HCT116 (cell line): ENCODE measurements around the gene RPH3AL. TPM values are rescaled to one million over a fixed set of nuclear protein-coding genes. Genes with fewer than 3 reads are reported as not detected.

Experiments
- ATAC-seq: fragments of 200-7000 bp; cut with Tn5 transposase; 2 replicates; pipeline ENCODE4 v1.9.1; 2020; ENCODE audit warnings: mild to moderate bottlenecking, moderate library complexity
- BruUV-seq: library from RNA; stranded (reverse); fragments of 400-500 nt; replicated peaks from 2 replicates; lab custom pipeline; 2021; lab: Mats Ljungman, UMichigan
- CTCF ChIA-PET: fragments of 300-600 bp; sonication (Branson Sonifier 250); formaldehyde crosslinking; loops from one replicate; lab custom pipeline; 2021; ENCODE audit warnings: antibody characterized with exemption; lab: Charles Lee
- POLR2A ChIA-PET: fragments of 300-600, 350-600 bp; sonication (Branson Sonifier 250); formaldehyde crosslinking; loops from one replicate; lab custom pipeline; 2021; ENCODE audit warnings: antibody characterized with exemption; lab: Charles Lee
- RAD21 ChIA-PET, 2 experiments: fragments of 300-600 bp; sonication (Branson Sonifier 250); formaldehyde crosslinking; loops; one replicate each; lab custom pipeline; 2023; ENCODE audit warnings: low total read pairs in 2 of 2; ENCODE audit not compliant: uncharacterized antibody in 2 of 2, unreplicated experiment in 2 of 2, low non-redundant PET in 1 of 2; lab: Charles Lee
- DNase-seq: peaks from one replicate; pipeline ENCODE4 v3.0.0-alpha.2; 2010; ENCODE audit warnings: low read depth, low spot score
- H2AFZ ChIP-seq: fragments of 200-600 bp; shearing (Covaris generic), sonication (generic); 2 replicates; pipeline ENCODE4 v1.6.1; 2017; ENCODE audit warnings: low read depth, mixed run types, mixed read lengths, antibody characterized with exemption, low read length; ENCODE audit not compliant: poor library complexity, severe bottlenecking
- H3K27ac ChIP-seq: 2 replicates; pipeline ENCODE4 v1.5.1; 2012; ENCODE audit warnings: low read depth, low read length
- H3K27me3 ChIP-seq: fragments of 200-600 bp; sonication (generic); 2 replicates; pipeline ENCODE4 v1.6.1; 2016; ENCODE audit warnings: mixed run types, low read length, mixed read lengths; ENCODE audit not compliant: insufficient read depth
- H3K36me3 ChIP-seq, 2 experiments: fragments of 200-500 bp in 1 of 2; fragments of 200-600 bp in 1 of 2; sonication (Bioruptor generic) in 1 of 2; sonication (generic) in 1 of 2; 2 replicates each; pipeline versions ENCODE4 v1.5.1 to v1.6.1; 2014 to 2016; ENCODE audit warnings: low read length in 2 of 2, inconsistent platforms in 1 of 2, mixed read lengths in 1 of 2, mixed run types in 1 of 2; ENCODE audit not compliant: insufficient read depth in 2 of 2, control insufficient read depth in 1 of 2
- H3K4me1 ChIP-seq, 2 experiments: fragments of 200-600 bp in 1 of 2; sonication (generic) in 1 of 2; 2 replicates each; pipeline versions ENCODE4 v1.5.1 to v1.6.1; 2012 to 2017; ENCODE audit warnings: low read length in 2 of 2, inconsistent platforms in 1 of 2, mild to moderate bottlenecking in 1 of 2, mixed read lengths in 1 of 2, mixed run types in 1 of 2, moderate library complexity in 1 of 2; ENCODE audit not compliant: insufficient read depth in 2 of 2, control insufficient read depth in 1 of 2
- H3K4me2 ChIP-seq: fragments of 200-600 bp; sonication (generic); 2 replicates; pipeline ENCODE4 v1.6.1; 2017; ENCODE audit warnings: mixed run types, low read length, mixed read lengths
- H3K4me3 ChIP-seq, 2 experiments: fragments of 200-600 bp in 1 of 2; sonication (generic) in 1 of 2; replicated peaks in 1 of 2; 2 replicates each; pipeline ENCODE4 v1.5.1; 2011 to 2016; ENCODE audit warnings: low read length in 2 of 2, control low read depth in 1 of 2, low read depth in 1 of 2, mild to moderate bottlenecking in 1 of 2, mixed read lengths in 1 of 2, mixed run types in 1 of 2
- H3K79me2 ChIP-seq: fragments of 200-600 bp; sonication (generic); 2 replicates; pipeline ENCODE4 v1.6.1; 2017; ENCODE audit warnings: mild to moderate bottlenecking, mixed run types, low read length, moderate library complexity, mixed read lengths; ENCODE audit not compliant: insufficient read depth
- H3K9ac ChIP-seq: fragments of 200-600 bp; sonication (generic); 2 replicates; pipeline ENCODE4 v1.6.1; 2016; ENCODE audit warnings: low read length, mixed read lengths
- H3K9me2 ChIP-seq: fragments of 200-600 bp; sonication (generic), shearing (Covaris generic); 2 replicates; pipeline ENCODE4 v1.6.1; 2017; ENCODE audit warnings: mixed run types, mild to moderate bottlenecking, moderate library complexity; ENCODE audit not compliant: insufficient read depth
- H3K9me3 ChIP-seq, 2 experiments: fragments of 200-500 bp in 1 of 2; fragments of 200-600 bp in 1 of 2; sonication (Bioruptor generic) in 1 of 2; sonication (generic) in 1 of 2; 2 replicates each; pipeline ENCODE4 v1.6.1; 2014 to 2017; ENCODE audit warnings: low read length in 2 of 2, mixed read lengths in 2 of 2, inconsistent platforms in 1 of 2, low read depth in 1 of 2, mild to moderate bottlenecking in 1 of 2, mixed run types in 1 of 2, moderate library complexity in 1 of 2; ENCODE audit not compliant: control insufficient read depth in 1 of 2, insufficient read depth in 1 of 2
- H4K20me1 ChIP-seq: fragments of 200-600 bp; sonication (generic), shearing (Covaris generic); 2 replicates; pipeline ENCODE4 v1.6.1; 2017; ENCODE audit warnings: mixed run types, mild to moderate bottlenecking, moderate library complexity; ENCODE audit not compliant: insufficient read depth
- CTCF ChIP-seq, 3 experiments: fragments of 200-600 bp in 1 of 3; sonication (generic) in 1 of 3; IDR thresholded peaks in 2 of 3; conservative IDR thresholded peaks in 1 of 3; 2 replicates each; pipeline ENCODE4 v1.5.1; 2012 to 2017; ENCODE audit warnings: low read depth in 2 of 3, low read length in 2 of 3, antibody characterized with exemption in 1 of 3, borderline replicate concordance in 1 of 3, control low read depth in 1 of 3, mild to moderate bottlenecking in 1 of 3, mixed read lengths in 1 of 3, mixed run types in 1 of 3, moderate library complexity in 1 of 3; ENCODE audit not compliant: insufficient read depth in 1 of 3
- EZH2phosphoT487 ChIP-seq: fragments of 200-600 bp; IDR thresholded peaks from 2 replicates; pipeline ENCODE4 v1.6.1; 2018; ENCODE audit warnings: antibody characterized with exemption, borderline replicate concordance
- POLR2A ChIP-seq: IDR thresholded peaks from 2 replicates; pipeline ENCODE4 v1.7.0; 2011; ENCODE audit warnings: borderline replicate concordance; ENCODE audit not compliant: insufficient read depth, insufficient read length; ENCODE audit errors: extremely low read depth
- POLR2AphosphoS5 ChIP-seq: IDR thresholded peaks from 2 replicates; pipeline ENCODE4 v1.6.1; 2011; ENCODE audit warnings: mild to moderate bottlenecking, low read depth, low read length, moderate library complexity
- RAD21 ChIP-seq: IDR thresholded peaks from 2 replicates; pipeline ENCODE4 v1.6.1; 2012; ENCODE audit warnings: low read depth, mild to moderate bottlenecking
- TCF7L2 ChIP-seq: IDR thresholded peaks from 2 replicates; pipeline ENCODE4 v1.7.0; 2011; ENCODE audit warnings: borderline replicate concordance, inconsistent platforms; ENCODE audit not compliant: insufficient read depth, insufficient read length; ENCODE audit errors: extremely low read depth
- ZFX ChIP-seq: fragments of 450-650 bp; IDR thresholded peaks from 2 replicates; pipeline ENCODE4 v1.6.1; 2017
- ZNF274 ChIP-seq: fragments of 200-500 bp; sonication (Bioruptor generic); IDR thresholded peaks from 2 replicates; pipeline ENCODE4 v1.6.1; 2014; ENCODE audit warnings: mild to moderate bottlenecking, low read depth, low read length, inconsistent platforms
- intact Hi-C: fragments of 100-400 bp; cut with micrococcal nuclease; formaldehyde crosslinking; loops from 2 replicates; pipeline ENCODE4 v1.10.0; 2022
- total RNA-seq: library from RNA; stranded (reverse); gene quantifications from one replicate; pipeline ENCODE4 v1.2.1, GENCODE V29; 2021; ENCODE audit not compliant: unreplicated experiment
- TF ChIP-seq, protein P1 (sequence below): IDR thresholded peaks from 2 replicates; pipeline ENCODE4 v1.6.1; 2012
- TF ChIP-seq, protein P2 (sequence below): IDR thresholded peaks from 2 replicates; pipeline ENCODE4 v1.6.1; 2012

The RPH3AL gene
- total RNA-seq, 1 experiment from 2014 or later: 17.0 TPM

- no peaks in the 10 kb centered on the region for H3K9me2 ChIP-seq
- H3K9me3 ChIP-seq: no peaks in the 10 kb centered on the region
- CTCF ChIA-PET: no interaction called here
- ATAC-seq (no peak), DNase-seq (no peak)
- H3K79me2 ChIP-seq: no peaks in the 10 kb centered on the region
- H3K4me3 ChIP-seq: no peak overlapping the region
- H4K20me1 ChIP-seq: no peaks in the 10 kb centered on the region
- H3K36me3 ChIP-seq: no peaks in the 10 kb centered on the region
- H3K27ac ChIP-seq: no peak overlapping the region
- no peak overlapping the region for H3K9ac ChIP-seq
- no peaks in the 10 kb centered on the region for H3K27me3 ChIP-seq
- RAD21 ChIA-PET: no interaction called here
- POLR2A ChIA-PET: no interaction called here
- BruUV-seq: no TSS peak
- TF ChIP-seq POLR2A (no peak), ZFX (no peak), CTCF (IDR thresholded peaks at IDR 0.05 in 2 of 3, conservative IDR thresholded peaks at IDR 0.05 in 1 of 3; ENCODE audit: borderline replicate concordance in 1 of 3, insufficient read depth in 1 of 3, low read depth in 2 of 3, low read length in 2 of 3) (no peak), ZNF274 (no peak), TCF7L2 (no peak), POLR2AphosphoS5 (no peak), RAD21 (no peak), EZH2phosphoT487 (no peak)
- TF ChIP-seq, protein P1, sequence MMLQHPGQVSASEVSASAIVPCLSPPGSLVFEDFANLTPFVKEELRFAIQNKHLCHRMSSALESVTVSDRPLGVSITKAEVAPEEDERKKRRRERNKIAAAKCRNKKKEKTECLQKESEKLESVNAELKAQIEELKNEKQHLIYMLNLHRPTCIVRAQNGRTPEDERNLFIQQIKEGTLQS: no peak
- TF ChIP-seq, protein P2, sequence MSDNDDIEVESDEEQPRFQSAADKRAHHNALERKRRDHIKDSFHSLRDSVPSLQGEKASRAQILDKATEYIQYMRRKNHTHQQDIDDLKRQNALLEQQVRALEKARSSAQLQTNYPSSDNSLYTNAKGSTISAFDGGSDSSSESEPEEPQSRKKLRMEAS: no peak
- H3K4me1 ChIP-seq: no peaks in the 10 kb centered on the region
- no peak overlapping the region for H2AFZ ChIP-seq
- intact Hi-C loops: no loop called here
- no peak overlapping the region for H3K4me2 ChIP-seq
These were observed 105.7 kb downstream of the RPH3AL start for GRCh38 chr17:246851-247421.
